Panc1 (cell line): ENCODE data around the gene TBXAS1.

Experiments used
- CTCF ChIP-seq: fragments of 450-650 bp; IDR thresholded peaks from 2 replicates; pipeline ENCODE4 v1.5.1; 2017; ENCODE audit warnings: mild to moderate bottlenecking
- POLR2AphosphoS5 ChIP-seq: IDR thresholded peaks from 2 replicates; pipeline ENCODE4 v1.6.1; 2012; ENCODE audit warnings: mild to moderate bottlenecking, low read depth, low read length, moderate library complexity
- TF ChIP-seq, protein P1 (sequence below), 2 experiments: IDR thresholded peaks; 2 replicates each; pipeline ENCODE4 v1.6.1; 2011 to 2012; ENCODE audit warnings: low read depth in 2 of 2, control low read depth in 1 of 2, low read length in 1 of 2, mild to moderate bottlenecking in 1 of 2, moderate library complexity in 1 of 2; ENCODE audit not compliant: insufficient read depth in 1 of 2

DNA sequence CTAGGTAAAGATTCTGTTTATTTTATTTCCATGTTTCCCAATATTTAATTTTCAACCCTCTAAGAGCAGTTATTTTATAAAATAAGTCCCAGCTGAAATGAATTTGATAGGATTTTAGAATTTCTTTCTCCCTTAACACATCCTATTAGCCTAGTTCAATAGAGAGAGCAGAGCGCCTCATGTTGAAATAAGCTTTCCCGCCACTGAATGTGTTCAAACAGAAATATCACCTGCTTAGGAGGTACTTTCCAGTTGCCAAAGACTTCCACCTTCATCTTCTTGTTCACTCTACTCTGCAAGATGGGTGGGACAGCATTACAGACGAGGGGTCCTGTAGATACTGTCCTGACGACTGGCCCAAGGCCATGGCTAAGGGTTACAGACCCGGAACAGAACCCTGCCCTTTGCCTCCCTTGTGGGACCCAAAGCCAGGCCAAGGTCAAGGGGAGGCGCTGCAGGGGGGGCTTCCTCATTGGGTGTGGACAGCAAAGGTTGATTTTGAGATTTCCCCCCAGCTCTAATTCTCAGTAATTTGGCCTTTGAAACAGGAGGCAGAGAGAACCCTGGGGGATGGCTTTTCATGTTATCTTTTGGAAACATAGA is 171.7 kb downstream of the TBXAS1 start:
- TF ChIP-seq CTCF = no peak
- TF ChIP-seq POLR2AphosphoS5 = no peak
- TF ChIP-seq, protein P1, sequence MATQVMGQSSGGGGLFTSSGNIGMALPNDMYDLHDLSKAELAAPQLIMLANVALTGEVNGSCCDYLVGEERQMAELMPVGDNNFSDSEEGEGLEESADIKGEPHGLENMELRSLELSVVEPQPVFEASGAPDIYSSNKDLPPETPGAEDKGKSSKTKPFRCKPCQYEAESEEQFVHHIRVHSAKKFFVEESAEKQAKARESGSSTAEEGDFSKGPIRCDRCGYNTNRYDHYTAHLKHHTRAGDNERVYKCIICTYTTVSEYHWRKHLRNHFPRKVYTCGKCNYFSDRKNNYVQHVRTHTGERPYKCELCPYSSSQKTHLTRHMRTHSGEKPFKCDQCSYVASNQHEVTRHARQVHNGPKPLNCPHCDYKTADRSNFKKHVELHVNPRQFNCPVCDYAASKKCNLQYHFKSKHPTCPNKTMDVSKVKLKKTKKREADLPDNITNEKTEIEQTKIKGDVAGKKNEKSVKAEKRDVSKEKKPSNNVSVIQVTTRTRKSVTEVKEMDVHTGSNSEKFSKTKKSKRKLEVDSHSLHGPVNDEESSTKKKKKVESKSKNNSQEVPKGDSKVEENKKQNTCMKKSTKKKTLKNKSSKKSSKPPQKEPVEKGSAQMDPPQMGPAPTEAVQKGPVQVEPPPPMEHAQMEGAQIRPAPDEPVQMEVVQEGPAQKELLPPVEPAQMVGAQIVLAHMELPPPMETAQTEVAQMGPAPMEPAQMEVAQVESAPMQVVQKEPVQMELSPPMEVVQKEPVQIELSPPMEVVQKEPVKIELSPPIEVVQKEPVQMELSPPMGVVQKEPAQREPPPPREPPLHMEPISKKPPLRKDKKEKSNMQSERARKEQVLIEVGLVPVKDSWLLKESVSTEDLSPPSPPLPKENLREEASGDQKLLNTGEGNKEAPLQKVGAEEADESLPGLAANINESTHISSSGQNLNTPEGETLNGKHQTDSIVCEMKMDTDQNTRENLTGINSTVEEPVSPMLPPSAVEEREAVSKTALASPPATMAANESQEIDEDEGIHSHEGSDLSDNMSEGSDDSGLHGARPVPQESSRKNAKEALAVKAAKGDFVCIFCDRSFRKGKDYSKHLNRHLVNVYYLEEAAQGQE (IDR thresholded peaks at IDR 0.05; ENCODE audit: insufficient read depth in 1 of 2, low read depth in 2 of 2, low read length in 1 of 2) = no peak
